DOHH2 (cell line): ENCODE data around the gene SH3RF3.

Experiments used
- H3F3A ChIP-seq: fragments of 200-600 bp; sonication (generic), shearing (Covaris generic); 2 replicates; pipeline ENCODE4 v1.6.0; 2016; ENCODE audit warnings: antibody characterized with exemption, mild to moderate bottlenecking; ENCODE audit not compliant: control insufficient read depth, insufficient read depth
- H3K27ac ChIP-seq: fragments of 200-600 bp; sonication (generic); 2 replicates; pipeline ENCODE4 v1.5.1; 2014; ENCODE audit warnings: low read depth, mild to moderate bottlenecking, low read length, moderate library complexity
- H3K27me3 ChIP-seq: fragments of 200-600 bp; sonication (generic); 2 replicates; pipeline ENCODE4 v1.6.1; 2014; ENCODE audit warnings: mild to moderate bottlenecking, low read length, mixed read lengths; ENCODE audit not compliant: control insufficient read depth
- H3K36me3 ChIP-seq: fragments of 200-600 bp; sonication (generic); 2 replicates; pipeline ENCODE4 v1.6.1; 2014; ENCODE audit warnings: mild to moderate bottlenecking, low read length, moderate library complexity, mixed read lengths; ENCODE audit not compliant: control insufficient read depth
- H3K4me1 ChIP-seq: fragments of 200-600 bp; sonication (generic); 2 replicates; pipeline ENCODE4 v1.6.1; 2014; ENCODE audit warnings: mild to moderate bottlenecking, low read length, mixed read lengths; ENCODE audit not compliant: control insufficient read depth
- H3K4me2 ChIP-seq: fragments of 200-600 bp; sonication (generic); 2 replicates; pipeline ENCODE4 v1.6.0; 2014; ENCODE audit warnings: mild to moderate bottlenecking, low read length, moderate library complexity
- H3K4me3 ChIP-seq: fragments of 200-600 bp; sonication (generic); 2 replicates; pipeline ENCODE4 v1.5.1; 2014; ENCODE audit warnings: mild to moderate bottlenecking, low read length, mixed read lengths
- H3K79me2 ChIP-seq: fragments of 200-600 bp; sonication (generic); 2 replicates; pipeline ENCODE4 v1.6.1; 2014; ENCODE audit warnings: mild to moderate bottlenecking, low read length, mixed read lengths; ENCODE audit not compliant: control insufficient read depth
- H3K9me2 ChIP-seq: fragments of 200-600 bp; sonication (generic); replicated peaks from 2 replicates; pipeline ENCODE4 v1.6.1; 2014; ENCODE audit warnings: mild to moderate bottlenecking, low read length, mixed read lengths; ENCODE audit not compliant: control insufficient read depth
- H3K9me3 ChIP-seq: fragments of 200-600 bp; sonication (generic); 2 replicates; pipeline ENCODE4 v1.6.1; 2014; ENCODE audit warnings: antibody characterized with exemption, low read length, mixed read lengths; ENCODE audit not compliant: control insufficient read depth, insufficient read depth
- H4K20me1 ChIP-seq: fragments of 200-600 bp; sonication (generic); 2 replicates; pipeline ENCODE4 v1.6.0; 2014; ENCODE audit warnings: low read depth, mild to moderate bottlenecking, antibody characterized with exemption, low read length, moderate library complexity; ENCODE audit not compliant: control insufficient read depth, insufficient read depth
- CTCF ChIP-seq: fragments of 200-600 bp; sonication (generic); IDR thresholded peaks from one replicate; pipeline ENCODE4 v1.5.1; 2014; ENCODE audit warnings: antibody characterized with exemption, mild to moderate bottlenecking, low read depth, low read length; ENCODE audit not compliant: poor library complexity, severe bottlenecking
- EZH2phosphoT487 ChIP-seq: fragments of 200-600 bp; sonication (generic); IDR thresholded peaks from 2 replicates; pipeline ENCODE4 v1.6.1; 2017; ENCODE audit warnings: borderline replicate concordance, mild to moderate bottlenecking, antibody characterized with exemption, low read length, moderate library complexity, mixed read lengths

The SH3RF3 gene

GRCh38 chr2:109510136-109511028 is 381.4 kb downstream of the SH3RF3 start:
- no peak for TF ChIP-seq EZH2phosphoT487
- TF ChIP-seq CTCF: peak; percentile 84
- H3K4me2 ChIP-seq: no peak overlapping the region
- peaks cover 2% of the 10 kb centered on the region; the same call in 1 of the 2 replicates for H3K27me3 ChIP-seq
- H3F3A ChIP-seq: no peaks in the 10 kb centered on the region
- H3K9me3 ChIP-seq: no peaks in the 10 kb centered on the region
- H3K9me2 ChIP-seq: no peaks in the 10 kb centered on the region
- H3K4me1 ChIP-seq: no peaks in the 10 kb centered on the region
- no peak overlapping the region for H3K27ac ChIP-seq
- H3K4me3 ChIP-seq: no peak overlapping the region
- H3K36me3 ChIP-seq: no peaks in the 10 kb centered on the region
- H4K20me1 ChIP-seq: no peaks in the 10 kb centered on the region
- no peaks in the 10 kb centered on the region for H3K79me2 ChIP-seq

- Histone ChIP-seq H3K9me2 (no peaks in the 10 kb centered on the region), H3K27me3 (peaks cover 2% of the 10 kb centered on the region; the same call in 1 of the 2 replicates), H3K4me3 (no peak overlapping the region), H3K4me2 (no peak overlapping the region), H3K27ac (no peak overlapping the region), H3K9me3 (no peaks in the 10 kb centered on the region), H3K36me3 (no peaks in the 10 kb centered on the region), H4K20me1 (no peaks in the 10 kb centered on the region), H3K4me1 (no peaks in the 10 kb centered on the region), H3F3A (no peaks in the 10 kb centered on the region), H3K79me2 (no peaks in the 10 kb centered on the region)
- TF ChIP-seq CTCF: no peak
- no peak for TF ChIP-seq EZH2phosphoT487
Measured at GRCh38 chr2:109511168-109511567, 382.2 kb downstream of the SH3RF3 start.

- H3K4me2 ChIP-seq: no peak overlapping the region
- no peak for TF ChIP-seq CTCF
- TF ChIP-seq EZH2phosphoT487: no peak
Measured at GRCh38 chr2:109512076-109512475, 383.1 kb downstream of the SH3RF3 start.

More at GRCh38 chr2:109512076-109512475, 383.1 kb downstream of the SH3RF3 start:
- Histone ChIP-seq H3K9me2 (no peaks in the 10 kb centered on the region), H3K9me3 (no peaks in the 10 kb centered on the region), H3K27me3 (peaks cover 2% of the 10 kb centered on the region; the same call in 1 of the 2 replicates), H3K27ac (no peak overlapping the region), H3K4me1 (no peaks in the 10 kb centered on the region), H3K79me2 (no peaks in the 10 kb centered on the region), H3K4me3 (no peak overlapping the region), H3K36me3 (no peaks in the 10 kb centered on the region), H3F3A (no peaks in the 10 kb centered on the region), H4K20me1 (no peaks in the 10 kb centered on the region)
